CD4-positive, alpha-beta T cell treated with Interferon gamma for 1 hour (primary cell): ENCODE measurements around the gene ABHD17A.

ENCODE experiments used
- DNase-seq: peaks from one replicate; pipeline ENCODE4 v3.0.0-alpha.2; 2020

The ABHD17A gene

GRCh38 chr19:1885398-1886119, at the start of gene ABHD17A:
TSS of gene ABHD17A (minus strand) at chr19:1885496. CDS start at chr19:1881566, 3,930 bp downstream.
- peak; percentile 95 for DNase-seq

- DNase-seq = no peak
Measured at GRCh38 chr19:1933942-1934341, 48.6 kb upstream of the ABHD17A start.

GRCh38 chr19:1933244-1933643, 47.9 kb upstream of the ABHD17A start:
- no peak for DNase-seq

GRCh38 chr19:1932395-1932794, 47.1 kb upstream of the ABHD17A start:
- DNase-seq = no peak

- DNase-seq = no peak
Measured at GRCh38 chr19:1931445-1931844, 46.1 kb upstream of the ABHD17A start.

- peak; percentile 81 for DNase-seq
Measured at GRCh38 chr19:1929021-1929742, 43.9 kb upstream of the ABHD17A start.

GRCh38 chr19:1925544-1925943, 40.2 kb upstream of the ABHD17A start:
- DNase-seq = no peak

- no peak for DNase-seq
Measured at GRCh38 chr19:1924320-1924961, 39.1 kb upstream of the ABHD17A start.

GRCh38 chr19:1923319-1923718, 38.0 kb upstream of the ABHD17A start:
- peak; percentile 48 for DNase-seq

GRCh38 chr19:1922803-1923202, 37.5 kb upstream of the ABHD17A start:
- DNase-seq = no peak

GRCh38 chr19:1921825-1922224, 36.5 kb upstream of the ABHD17A start:
- no peak for DNase-seq

GRCh38 chr19:1921326-1921725, 36.0 kb upstream of the ABHD17A start:
- DNase-seq = no peak

- DNase-seq = no peak
Measured at GRCh38 chr19:1920644-1921043, 35.3 kb upstream of the ABHD17A start.

- no peak for DNase-seq
Measured at GRCh38 chr19:1918975-1919374, 33.7 kb upstream of the ABHD17A start.

- DNase-seq = no peak
Measured at GRCh38 chr19:1917926-1918325, 32.6 kb upstream of the ABHD17A start.

GRCh38 chr19:1917146-1917545, 31.9 kb upstream of the ABHD17A start:
- DNase-seq = no peak

GRCh38 chr19:1914826-1915341, 29.6 kb upstream of the ABHD17A start:
- no peak for DNase-seq

- no peak for DNase-seq
Measured at GRCh38 chr19:1913781-1914577, 28.7 kb upstream of the ABHD17A start.

- no peak for DNase-seq
Measured at GRCh38 chr19:1912760-1913505, 27.6 kb upstream of the ABHD17A start.

GRCh38 chr19:1911995-1912394, 26.7 kb upstream of the ABHD17A start:
- no peak for DNase-seq

- DNase-seq = no peak
Measured at GRCh38 chr19:1911098-1911497, 25.8 kb upstream of the ABHD17A start.

GRCh38 chr19:1910177-1910576, 24.9 kb upstream of the ABHD17A start:
- no peak for DNase-seq
